ENCODE results near the gene UBASH3B. TPM values are rescaled to one million over a fixed set of nuclear protein-coding genes. Genes with fewer than 3 reads are reported as not detected.

UBASH3B gene
- total RNA-seq, 2 donors from 2014 or later = 0.78 to 12.9 TPM

DNA sequence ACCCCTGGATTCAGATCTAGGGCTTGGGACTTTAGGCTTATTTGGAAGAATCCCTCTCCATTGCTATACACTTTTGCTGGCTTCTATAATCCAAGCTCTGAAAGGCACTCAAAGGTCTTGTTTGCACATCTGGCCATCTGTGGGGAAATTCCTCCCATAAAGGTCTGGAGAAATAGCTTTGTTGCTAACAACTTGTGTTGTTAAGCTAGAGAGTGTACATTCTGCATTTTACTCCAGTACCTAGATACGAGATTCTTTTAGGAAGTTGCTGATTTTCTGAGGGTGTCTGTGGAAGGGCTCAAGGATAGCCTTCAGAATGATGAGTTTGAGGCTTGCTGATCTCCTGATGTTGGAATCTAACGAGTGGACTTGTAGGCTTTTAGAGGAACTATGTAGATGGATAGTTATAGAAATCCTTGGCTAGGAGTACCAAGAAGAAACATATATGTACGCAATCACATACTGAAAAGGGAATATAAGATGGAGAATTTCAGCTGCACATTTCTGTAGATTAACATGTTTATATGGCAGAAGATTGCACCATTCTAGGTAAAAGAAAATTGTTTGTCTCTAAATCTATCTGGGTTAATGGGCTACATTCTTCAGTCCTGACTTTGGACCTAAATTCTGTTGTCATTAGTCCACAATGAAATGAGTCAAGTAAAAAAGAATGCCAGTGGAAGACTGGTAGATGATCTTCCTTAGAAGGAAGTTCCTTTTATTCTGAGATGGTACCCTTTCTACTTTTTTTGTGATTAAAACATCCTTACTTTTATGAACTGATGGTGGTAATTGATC is 51.0 kb downstream of the UBASH3B start:
- no peak for DNase-seq
- no peak for ATAC-seq

DNA sequence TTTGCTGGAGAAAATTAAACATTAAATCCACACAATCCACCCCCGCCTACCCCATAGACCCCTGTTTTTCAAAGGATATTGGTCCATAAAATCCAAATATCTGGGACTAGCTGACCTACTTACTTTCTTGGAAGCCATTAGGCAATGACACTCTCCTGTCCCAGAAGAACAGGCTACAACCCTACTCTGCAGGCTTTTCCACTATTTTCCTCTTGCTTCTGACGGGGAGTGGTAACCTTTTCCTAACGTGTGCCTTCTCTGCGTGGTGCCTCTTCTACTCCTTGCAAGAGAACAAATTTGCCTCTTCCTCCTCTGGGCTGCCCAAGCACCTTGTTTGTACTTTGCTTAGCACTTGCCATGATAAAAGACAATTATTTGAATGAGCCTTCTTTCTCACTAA is 51.6 kb downstream of the UBASH3B start:
- intact Hi-C loops (cut with DNase I) = no loop called here
- H3K4me3 ChIP-seq = no peak overlapping the region
- ATAC-seq (no peak), DNase-seq (no peak)
- no peaks in the 10 kb centered on the region for H3K9me3 ChIP-seq
- H3K27me3 ChIP-seq = no peaks in the 10 kb centered on the region
- TF ChIP-seq, protein P1, sequence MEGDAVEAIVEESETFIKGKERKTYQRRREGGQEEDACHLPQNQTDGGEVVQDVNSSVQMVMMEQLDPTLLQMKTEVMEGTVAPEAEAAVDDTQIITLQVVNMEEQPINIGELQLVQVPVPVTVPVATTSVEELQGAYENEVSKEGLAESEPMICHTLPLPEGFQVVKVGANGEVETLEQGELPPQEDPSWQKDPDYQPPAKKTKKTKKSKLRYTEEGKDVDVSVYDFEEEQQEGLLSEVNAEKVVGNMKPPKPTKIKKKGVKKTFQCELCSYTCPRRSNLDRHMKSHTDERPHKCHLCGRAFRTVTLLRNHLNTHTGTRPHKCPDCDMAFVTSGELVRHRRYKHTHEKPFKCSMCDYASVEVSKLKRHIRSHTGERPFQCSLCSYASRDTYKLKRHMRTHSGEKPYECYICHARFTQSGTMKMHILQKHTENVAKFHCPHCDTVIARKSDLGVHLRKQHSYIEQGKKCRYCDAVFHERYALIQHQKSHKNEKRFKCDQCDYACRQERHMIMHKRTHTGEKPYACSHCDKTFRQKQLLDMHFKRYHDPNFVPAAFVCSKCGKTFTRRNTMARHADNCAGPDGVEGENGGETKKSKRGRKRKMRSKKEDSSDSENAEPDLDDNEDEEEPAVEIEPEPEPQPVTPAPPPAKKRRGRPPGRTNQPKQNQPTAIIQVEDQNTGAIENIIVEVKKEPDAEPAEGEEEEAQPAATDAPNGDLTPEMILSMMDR (IDR thresholded peaks at IDR 0.05) = no peak
- no peak for TF ChIP-seq POLR2A (IDR thresholded peaks at IDR 0.05)
- H3K36me3 ChIP-seq (replicated peaks in 1 of 2; ENCODE audit: insufficient read depth in 1 of 2, low read depth in 2 of 2) = no peaks in the 10 kb centered on the region
- 63 to 70% methylated on average over 4 of the region's 4 CpGs for WGBS, 2 donors
- no peaks in the 10 kb centered on the region for H3K4me1 ChIP-seq
- no peak overlapping the region for H3K27ac ChIP-seq

More for the DNA sequence above, 51.0 kb downstream of the UBASH3B start:
- Histone ChIP-seq H3K27ac (no peak overlapping the region), H3K4me3 (no peak overlapping the region), H3K4me1 (no peaks in the 10 kb centered on the region), H3K27me3 (no peaks in the 10 kb centered on the region), H3K36me3 (replicated peaks in 1 of 2; ENCODE audit: insufficient read depth in 1 of 2, low read depth in 2 of 2) (no peaks in the 10 kb centered on the region), H3K9me3 (no peaks in the 10 kb centered on the region)
- TF ChIP-seq, protein P1 (IDR thresholded peaks at IDR 0.05) = no peak
- no peak for TF ChIP-seq POLR2A (IDR thresholded peaks at IDR 0.05)
- WGBS, 2 donors = 72 to 74% methylated on average over 3 of the region's 3 CpGs
- intact Hi-C loops (cut with DNase I) = no loop called here

DNA sequence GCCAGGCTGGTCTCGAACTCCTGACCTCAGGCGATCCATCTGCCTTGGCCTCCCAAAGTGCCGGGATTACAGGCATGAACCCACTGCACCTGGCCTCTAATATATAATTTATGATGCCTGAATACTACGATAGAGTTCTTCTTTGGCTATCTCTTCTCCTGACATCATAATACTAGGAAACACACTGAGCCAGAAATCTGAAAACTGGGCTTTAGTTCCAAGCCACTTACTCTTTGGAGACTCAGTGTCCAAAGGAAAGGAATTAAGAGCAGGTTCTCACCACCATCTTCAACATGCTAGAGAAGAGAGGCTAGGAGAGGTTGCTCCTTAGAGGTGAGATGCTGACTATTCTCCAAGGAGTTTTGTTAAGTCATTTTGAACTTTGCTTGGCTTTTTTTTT is 52.4 kb downstream of the UBASH3B start:
- intact Hi-C loops (cut with DNase I) = no loop called here
- 75 to 77% methylated on average over 4 of the region's 4 CpGs for WGBS, 2 donors
- ATAC-seq (no peak), DNase-seq (no peak)
- H3K36me3 ChIP-seq (replicated peaks in 1 of 2; ENCODE audit: insufficient read depth in 1 of 2, low read depth in 2 of 2) = no peaks in the 10 kb centered on the region
- no peak overlapping the region for H3K27ac ChIP-seq
- no peaks in the 10 kb centered on the region for H3K4me1 ChIP-seq
- TF ChIP-seq, protein P1 (IDR thresholded peaks at IDR 0.05) = no peak
- no peak for TF ChIP-seq POLR2A (IDR thresholded peaks at IDR 0.05)
- H3K9me3 ChIP-seq = no peaks in the 10 kb centered on the region
- H3K4me3 ChIP-seq = no peak overlapping the region
- H3K27me3 ChIP-seq = no peaks in the 10 kb centered on the region

GRCh38 chr11:122709039-122709760 is 53.7 kb downstream of the UBASH3B start:
- H3K27ac ChIP-seq = no peak overlapping the region
- no peaks in the 10 kb centered on the region for H3K9me3 ChIP-seq
- no peaks in the 10 kb centered on the region for H3K27me3 ChIP-seq
- ATAC-seq (no peak), DNase-seq (no peak)
- TF ChIP-seq POLR2A (IDR thresholded peaks at IDR 0.05) = no peak
- TF ChIP-seq, protein P1 (IDR thresholded peaks at IDR 0.05) = no peak
- H3K4me1 ChIP-seq = no peaks in the 10 kb centered on the region
- WGBS, 2 donors = 76 to 80% methylated on average over 7 of the region's 7 CpGs
- intact Hi-C loops (cut with DNase I) = no loop called here
- H3K36me3 ChIP-seq (replicated peaks in 1 of 2; ENCODE audit: insufficient read depth in 1 of 2, low read depth in 2 of 2) = no peaks in the 10 kb centered on the region
- no peak overlapping the region for H3K4me3 ChIP-seq
